ENCODE measurements around the gene SIMC1.
"Not testable (repeated sequence)": the region's sequence is repeated elsewhere in the genome, so short reads cannot be mapped to it uniquely, and the experiment has no call there.

The SIMC1 gene

DNA sequence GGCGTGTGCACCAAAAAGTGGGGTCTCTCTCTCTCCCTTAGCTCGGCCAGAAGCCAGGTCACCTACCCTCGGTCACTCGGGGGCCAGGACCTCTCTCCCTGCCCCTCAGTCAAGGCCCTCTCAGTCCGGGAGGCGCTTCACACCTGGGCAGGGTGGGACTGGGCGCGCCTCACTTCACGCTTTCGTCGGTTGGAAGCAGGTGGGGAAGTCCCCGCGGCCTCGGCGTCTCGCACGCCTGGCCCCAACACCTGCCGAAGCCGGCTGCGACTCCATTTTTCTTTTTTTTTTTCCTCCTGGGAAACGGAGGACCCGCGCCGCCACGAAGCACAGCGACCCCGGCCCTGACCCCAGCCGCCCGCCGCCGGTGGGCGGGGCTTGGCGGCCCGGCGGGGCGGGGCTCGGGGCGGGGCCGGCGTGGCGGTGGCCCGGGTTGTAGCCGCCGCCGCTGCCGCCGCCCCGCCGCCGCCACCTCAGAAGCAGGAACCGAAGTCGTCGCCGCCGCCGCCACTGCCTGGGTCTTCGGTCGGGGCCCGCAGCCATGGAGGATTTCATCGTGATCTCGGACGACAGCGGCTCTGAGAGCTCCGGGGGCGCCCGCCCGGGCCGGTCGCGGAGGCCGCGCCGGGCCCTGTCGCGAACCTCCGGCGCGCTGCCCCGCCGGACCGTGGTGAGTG, at the start of gene SIMC1:
TSS of gene SIMC1 (plus strand) at position 454 of the 674 bp plus-strand sequence. CDS start at position 539, 85 bp downstream.
- not testable (repeated sequence) for DNase-seq

DNA sequence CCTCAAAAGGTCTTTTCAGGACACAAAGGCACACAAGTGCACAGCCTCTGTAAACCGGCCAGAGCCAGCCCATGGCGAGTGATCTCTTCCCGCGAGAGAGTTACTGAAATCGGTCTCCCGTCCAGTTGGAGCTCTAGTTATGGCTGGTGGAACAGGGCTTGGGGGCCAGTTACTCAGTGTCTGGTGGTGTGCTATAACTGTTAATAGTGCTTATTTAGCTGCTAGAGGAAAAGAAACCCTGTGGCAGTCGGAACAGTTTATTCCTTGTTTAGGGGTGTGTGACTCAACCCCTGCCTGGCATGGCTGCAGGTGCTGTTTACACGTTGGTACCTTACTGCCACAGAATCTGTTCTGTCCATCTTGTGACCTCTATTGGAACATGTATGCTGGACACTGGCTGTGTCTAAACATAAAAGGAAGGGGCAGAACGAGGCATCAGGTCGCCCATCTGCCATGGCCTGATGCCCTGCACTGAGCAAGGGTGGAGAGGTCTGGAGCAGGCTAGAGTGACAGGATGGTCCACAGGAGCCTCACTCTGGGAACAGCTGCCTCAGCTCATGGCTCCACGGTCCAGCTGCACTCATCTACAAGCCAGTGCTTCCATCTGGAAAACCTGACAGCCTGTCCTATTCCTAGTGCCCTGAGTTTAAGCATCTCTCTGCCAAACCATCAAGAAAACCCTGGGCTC, 49.6 kb upstream of the SIMC1 start:
- DNase-seq, result peak in 1 of 2 experiments; percentile 25

DNA sequence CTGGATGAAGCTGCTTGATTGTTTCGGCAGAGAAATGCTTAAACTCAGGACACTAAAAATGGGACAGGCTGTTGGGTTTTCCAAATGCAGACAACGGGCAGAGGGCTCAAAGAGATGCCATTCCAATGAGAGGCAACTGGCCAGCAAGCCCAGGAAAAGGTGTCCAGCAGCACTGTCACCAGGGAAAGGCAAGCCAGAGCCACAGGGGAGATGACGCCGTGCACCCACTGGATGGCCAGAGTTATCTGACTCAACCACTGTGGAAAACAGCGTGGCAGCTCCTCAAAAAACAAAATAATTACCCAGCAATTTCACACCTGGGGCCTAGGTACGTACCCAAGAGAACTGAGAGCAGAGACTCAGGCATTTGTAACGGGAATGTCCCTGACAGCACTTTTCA, 48.4 kb upstream of the SIMC1 start:
- no peak for DNase-seq

DNA sequence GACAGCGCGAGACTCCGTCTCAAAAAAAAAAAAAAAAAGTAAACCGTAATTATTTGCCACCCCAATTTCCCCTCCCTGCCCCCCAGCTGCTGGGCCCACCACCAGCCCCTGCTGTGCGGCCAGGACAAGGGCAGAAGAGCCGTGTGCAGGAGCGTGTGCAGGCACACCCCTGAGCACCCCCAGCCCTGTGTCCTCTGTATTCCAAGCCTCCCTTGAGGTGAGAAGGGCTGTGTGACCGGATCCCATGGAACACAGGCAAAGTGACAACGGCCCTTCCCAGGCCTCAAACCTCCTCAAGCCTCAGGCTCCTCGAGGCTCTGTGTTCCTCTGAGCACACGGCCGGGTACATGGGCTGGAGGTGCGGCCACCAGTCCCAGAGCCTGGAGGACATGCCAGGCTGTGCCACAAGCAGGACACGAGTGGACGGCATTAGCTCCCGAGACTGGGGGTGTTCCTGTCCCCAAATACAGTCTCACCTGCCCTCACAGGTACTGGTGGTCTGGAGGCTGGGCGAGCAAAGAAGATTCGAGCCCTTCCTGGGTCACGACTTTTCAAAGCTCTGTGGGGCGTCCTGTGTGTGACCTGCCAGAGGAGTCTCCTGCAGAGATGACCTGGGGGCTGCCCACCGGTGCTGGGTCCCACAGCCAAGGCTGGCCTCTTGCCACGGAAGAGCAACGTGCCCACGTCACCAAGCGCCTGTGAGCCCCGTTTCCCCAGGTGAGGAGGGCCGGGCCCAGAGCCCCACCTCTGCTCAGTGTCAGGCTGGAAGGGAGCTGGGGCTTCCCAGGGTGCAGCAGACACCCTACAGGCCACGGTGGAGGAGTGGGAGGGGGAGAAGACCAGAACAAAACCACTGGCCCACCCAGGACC, 47.1 kb upstream of the SIMC1 start:
- no peak for DNase-seq

DNA sequence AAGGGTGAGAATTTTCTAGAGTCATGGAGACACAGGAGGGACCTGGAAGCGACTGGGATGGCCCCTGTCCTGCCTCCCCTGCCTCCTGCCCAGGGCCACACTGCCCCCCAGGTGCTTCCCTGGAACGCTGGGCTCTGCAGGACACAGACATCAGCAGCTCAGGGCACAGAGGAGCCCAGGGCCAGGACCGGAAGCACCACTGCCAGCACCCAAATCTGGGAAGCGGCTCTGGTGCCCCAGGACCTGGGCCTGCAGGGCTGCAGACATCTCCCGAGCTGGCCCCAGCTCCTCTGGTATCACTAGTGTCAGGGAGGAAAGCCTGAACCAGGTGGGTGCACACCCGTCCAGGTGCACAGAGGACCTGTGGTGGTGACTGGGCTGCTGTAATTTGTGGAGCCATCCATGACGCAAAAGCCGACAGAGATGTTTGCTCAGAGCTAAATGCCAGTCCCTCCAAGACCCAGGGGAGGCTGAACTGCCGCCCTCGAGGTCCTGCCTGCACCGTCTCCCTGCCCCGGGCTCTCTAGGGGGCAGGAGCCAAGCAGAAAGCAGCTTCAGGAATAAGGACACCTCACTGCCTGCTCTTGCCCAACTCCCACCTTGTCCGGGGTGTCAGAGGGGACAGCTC, 46.0 kb upstream of the SIMC1 start:
- peak; percentile 62 to 74 for DNase-seq

DNA sequence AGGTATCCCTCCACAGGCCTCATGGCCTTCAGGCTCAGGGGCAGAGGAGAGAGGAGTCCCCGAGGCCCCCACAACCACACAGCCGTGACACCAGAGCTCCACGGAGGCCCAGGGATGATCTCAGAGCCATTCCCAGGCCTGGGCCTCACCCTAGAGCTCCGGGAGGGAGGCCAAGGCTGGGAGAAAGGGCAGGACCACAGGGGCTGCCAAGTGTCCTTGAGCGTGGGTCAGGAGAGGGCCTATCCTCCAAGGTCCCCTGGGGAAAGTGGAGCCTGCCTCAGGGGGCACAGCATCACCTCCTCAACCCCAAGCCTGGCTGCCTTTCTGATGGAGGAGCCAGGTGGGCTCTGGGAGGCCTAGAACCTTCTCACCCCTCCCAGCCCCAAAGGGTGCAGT, 45.5 kb upstream of the SIMC1 start:
- DNase-seq, result not testable (repeated sequence)

DNA sequence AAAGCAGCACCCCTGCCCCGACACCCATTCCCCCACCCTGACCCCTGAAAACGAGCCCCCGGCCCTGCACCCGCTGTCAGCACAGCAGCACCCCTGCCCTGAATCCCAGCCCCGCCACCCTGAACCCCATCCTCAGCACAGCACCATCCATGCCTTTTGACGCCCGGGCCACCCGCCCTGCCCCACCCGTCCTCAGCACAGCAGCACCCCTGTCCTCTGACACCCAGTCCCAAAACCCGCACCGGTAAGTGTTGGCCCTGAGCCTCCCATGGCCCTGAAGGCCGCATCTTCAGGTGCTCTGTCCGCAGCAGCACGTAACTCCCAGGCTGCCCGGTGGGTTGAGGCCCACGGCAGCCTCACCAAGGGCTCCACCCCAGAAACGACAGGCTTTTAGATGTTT, 44.6 kb upstream of the SIMC1 start:
- not testable (repeated sequence) for DNase-seq

DNA sequence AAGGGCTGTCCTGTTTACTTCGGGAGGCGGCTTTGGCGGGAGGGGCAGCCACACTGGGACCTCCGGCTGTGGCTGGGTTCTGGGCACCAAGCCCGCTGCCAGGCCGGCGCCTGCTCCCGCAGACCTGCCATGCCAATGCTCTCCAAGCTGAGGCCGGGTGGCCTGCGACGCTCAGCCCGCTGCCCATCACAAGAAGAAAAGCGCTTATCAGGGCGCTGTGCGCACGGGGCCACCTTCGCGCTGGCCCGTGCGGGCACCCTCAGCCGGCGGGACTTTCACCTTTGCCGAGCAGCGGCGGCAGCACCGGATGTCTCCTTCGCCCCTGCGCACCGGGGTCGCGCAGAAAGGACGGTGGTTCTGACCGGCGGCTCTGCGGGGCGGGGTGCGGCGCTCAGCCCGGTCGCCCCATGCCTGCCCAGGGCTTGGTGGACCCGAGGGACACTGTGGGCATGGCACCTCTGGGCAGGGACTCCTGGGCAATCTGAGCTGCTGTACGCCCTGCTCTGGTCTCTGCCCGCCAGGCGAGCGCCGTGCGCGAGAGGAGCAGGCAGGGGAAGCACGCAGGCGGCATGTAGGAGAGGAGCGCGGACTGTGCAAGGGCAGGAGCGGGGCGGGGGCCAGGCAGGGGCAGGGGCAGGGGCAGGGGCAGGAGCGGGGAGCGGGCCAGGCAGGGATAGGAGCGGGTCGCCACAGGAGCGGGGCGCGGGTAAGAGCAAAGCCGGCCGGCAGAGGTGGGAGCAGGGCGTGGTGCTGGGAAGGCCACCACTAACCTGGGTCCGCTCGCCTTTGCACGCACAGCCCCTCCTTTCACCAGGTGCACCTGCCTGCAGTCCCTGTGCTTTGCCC, 43.8 kb upstream of the SIMC1 start:
- DNase-seq, result not testable (repeated sequence)

DNA sequence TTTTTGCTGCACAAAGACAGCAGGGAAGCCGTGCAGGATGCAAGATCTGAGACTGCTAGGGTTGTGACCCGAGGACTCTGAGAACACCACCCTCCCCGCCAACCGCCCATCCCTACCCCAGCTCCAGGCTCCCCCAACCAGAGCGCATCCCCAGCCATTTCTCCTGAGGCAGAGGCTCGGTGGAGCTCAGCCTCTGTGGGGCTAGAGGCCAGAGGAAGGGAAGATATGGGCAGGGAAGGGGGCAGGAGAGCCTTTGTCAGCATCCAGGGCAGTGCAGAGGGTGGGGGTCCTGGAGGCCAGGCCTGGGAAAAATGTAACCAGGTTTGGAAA, 43.2 kb upstream of the SIMC1 start:
- not testable (repeated sequence) for DNase-seq

DNA sequence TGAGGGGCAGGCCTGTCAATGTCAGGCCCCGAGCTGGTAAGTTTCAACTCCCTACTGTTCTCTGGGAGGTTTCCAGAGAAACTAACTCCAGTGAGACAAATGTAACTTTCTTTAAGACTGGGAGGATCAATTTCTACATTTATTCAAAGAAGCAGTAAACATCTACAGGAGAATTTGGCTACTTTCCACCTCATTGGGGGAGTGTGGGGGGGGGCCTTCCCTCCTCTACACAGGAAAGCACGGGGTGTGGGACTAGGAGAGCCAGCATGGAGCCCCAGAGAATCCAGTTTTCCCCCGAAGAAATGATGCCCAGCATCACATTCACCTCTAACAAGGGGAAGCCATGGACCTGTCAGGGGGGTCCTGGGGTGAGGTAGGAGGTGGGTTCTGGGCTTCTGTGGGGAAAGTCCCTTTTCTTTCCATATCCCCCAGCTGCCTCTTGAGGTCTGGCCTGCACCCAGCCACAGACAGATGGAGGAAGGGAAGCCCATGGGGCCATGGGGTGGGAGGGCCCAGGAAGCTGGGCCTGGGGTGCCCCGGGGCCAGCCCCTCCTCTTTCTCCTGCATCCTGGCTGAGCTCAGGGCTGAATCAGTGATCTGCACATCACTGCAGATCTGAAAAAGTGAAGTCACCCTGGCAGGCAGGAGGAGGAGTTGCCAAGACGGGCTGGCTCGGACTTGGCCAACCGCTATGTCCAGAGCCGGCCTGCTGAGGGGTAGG, 42.6 kb upstream of the SIMC1 start:
- DNase-seq, result not testable (repeated sequence)

DNA sequence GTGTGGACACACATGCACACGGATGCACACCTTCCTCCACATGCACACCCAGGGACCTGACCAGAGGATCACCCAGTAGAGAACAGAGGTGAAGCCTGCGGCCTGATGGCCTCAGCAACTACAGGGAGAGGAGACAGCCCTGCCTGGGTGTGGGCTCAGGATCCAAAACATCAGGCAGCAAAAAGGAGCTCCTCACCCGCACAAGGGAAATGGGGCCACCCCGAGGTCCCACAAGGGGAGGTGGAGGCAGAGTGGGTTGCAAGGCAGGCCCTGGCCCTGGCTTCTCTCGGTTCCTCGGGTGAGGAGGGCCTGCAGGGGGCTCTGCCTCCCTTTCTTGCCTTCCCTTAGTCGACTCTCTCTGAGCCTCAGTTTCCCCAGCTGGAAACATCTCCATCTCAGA, 41.4 kb upstream of the SIMC1 start:
- not testable (repeated sequence) for DNase-seq

DNA sequence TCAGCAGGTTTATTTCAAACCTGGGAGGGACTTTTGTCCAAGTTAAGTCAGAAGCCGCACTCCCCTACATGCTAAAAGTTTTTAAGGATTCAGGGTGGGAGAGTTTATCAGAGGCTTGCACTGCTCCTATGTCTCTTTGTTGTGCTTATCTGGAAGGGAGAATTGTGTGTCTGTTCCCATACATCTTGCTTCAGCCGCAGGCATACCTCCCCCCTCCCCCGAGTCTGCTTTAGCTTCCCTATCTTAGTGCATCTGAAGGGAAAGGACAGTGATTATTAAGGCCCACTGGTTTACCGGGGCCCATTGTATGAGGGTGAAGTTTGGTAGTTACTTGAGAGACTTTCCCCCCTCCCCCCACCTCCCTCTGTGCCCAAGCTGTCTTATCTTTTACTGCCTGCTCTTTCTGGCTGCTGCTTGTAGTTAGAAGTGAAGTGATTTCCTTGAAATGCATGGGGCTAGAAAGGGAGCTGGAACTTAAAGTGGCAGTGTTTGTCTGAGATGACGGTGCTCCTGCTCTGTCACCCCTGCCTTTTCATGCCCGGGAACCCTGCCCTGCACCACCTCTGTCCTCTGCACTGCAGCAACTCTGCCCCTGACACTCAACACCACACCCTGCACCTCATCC, 40.9 kb upstream of the SIMC1 start:
- DNase-seq, result not testable (repeated sequence)

DNA sequence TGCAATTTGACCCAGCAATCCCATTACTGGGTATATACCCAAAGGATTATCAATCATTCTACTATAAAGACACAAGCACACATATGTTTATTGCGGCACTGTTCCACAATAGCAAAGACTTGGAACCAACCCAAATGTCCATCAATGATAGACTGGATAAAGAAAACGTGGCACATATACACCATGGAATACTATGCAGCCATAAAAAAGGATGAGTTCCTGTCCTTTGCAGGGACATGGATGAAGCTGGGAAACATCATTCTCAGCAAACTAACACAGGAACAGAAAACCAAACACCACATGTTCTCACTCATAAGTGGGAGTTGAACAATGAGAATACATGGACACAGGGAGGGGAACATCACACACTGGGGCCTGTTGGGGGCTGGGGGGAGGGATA, 39.9 kb upstream of the SIMC1 start:
- DNase-seq, result not testable (repeated sequence)

DNA sequence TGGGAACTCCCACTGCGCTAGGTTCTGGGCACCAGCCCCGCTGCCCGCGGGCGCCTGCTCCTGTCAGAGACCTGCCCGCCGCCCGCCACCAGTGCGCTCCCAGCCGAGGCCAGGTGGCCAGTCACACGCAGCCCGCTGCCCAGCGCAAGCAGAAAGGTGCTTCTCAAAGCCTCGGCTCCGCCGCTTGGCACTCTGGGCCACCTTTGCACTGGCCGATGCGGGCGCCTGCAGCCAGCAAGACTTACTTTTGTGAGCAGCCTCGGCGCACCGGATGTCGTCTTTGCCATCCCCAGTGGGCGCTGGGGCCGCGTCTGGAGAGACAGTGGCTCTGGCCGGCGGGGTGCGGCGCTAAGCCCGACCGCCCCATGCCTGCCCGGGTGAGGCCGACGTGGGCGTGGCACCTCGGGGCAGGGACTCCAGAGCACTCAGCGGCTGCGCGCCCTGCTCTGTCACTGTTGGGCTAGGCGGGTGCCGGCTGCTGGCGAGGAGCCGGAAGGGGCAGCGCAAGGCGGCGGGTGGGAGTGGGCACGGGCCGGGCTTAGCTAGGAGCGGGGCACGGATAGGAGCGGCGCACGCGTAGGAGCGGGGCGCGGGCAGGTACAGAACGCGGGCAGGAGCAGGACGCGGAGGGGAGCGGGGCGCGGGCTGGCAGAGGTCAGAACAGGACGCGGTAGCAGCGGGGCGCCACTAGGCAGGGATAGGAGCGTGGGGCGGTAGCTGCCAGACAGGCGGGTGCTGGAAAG, 39.1 kb upstream of the SIMC1 start:
- peak in 1 of 2 experiments; percentile 31 for DNase-seq

DNA sequence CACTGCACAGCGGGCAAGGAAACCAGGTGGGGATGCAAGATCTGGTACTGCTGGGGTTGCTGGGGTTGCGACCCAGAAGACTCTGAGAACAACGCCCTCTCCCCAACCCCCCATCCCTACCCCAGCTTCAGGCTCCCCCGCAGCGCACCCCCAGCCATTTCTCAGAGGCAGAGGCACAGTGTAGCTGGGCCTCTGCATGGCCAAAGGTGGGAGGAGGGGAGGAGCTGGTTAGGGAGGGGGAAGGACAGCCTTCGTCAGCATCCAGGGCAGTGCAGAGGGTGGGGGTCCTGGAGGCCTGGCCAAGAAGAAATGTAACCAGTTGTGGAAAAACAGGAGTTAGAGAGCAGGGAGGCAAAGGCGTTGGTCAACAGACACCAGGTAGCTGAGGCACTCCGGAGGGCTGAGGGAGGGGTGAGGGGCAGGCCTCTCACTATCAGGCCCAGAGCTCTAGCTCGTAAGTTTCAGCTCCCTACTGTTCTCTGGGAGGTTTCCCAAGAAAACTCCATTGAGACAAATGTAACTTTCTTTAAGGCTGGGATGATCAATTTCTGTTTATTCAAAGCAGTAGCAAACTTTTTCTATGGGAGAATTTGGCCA, 38.3 kb upstream of the SIMC1 start:
- not testable (repeated sequence) for DNase-seq

DNA sequence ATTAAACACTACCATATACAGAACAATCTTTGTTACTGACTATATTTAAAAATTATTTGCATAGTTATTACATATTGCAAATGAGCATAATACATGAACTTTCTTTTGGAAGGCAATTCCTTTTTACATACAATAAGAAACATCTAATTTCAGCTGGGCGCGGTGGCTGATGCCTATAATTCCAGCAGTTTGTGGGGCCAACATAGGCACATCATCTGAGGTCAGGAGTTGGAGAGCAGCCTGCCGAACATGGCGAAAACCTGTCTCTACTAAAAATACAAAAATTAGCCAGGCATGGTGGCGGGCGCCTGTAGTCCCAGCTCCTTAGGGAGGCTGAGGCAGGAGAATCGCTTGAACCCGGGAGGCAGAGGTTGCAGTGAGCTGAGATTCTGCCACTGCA, 36.4 kb upstream of the SIMC1 start:
- no peak for DNase-seq

DNA sequence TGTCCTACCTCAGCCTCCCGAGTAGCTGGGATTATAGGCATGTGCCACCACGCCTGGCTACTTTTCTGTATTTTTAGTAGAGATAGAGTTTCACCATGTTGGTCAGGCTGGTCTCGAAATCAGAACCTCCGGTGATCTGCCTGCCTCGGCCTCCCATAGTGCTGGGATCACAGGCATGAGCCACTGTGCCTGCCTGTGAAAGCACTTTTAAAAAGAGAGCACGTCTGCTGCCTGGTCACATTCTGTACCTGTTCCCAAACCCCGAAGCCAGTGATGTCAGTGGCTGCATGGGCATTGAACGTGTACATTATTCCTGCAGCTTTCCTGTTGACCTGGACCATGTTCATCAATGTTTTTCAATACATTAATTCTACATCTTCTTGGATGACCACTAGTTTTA, 35.1 kb upstream of the SIMC1 start:
- no peak for DNase-seq

DNA sequence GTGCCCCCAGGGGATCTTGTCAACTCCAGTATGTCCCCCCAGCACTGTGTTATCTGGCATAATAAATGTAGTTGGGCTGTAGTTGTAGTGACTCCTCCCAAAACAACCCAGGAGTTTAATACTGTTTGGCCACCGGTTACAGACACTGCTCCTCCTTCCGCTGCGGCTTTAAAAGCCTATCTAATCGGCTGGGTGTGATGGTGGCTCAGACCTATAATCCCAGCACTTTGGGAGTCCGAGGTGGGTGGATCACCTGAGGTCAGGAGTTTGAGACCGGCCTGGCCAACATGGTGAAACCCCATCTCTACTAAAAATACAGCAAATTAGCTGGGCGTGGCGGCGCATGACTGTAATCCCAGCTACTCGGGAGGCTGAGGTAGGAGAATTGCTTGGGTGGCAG, 34.7 kb upstream of the SIMC1 start:
- DNase-seq, result not testable (repeated sequence)

DNA sequence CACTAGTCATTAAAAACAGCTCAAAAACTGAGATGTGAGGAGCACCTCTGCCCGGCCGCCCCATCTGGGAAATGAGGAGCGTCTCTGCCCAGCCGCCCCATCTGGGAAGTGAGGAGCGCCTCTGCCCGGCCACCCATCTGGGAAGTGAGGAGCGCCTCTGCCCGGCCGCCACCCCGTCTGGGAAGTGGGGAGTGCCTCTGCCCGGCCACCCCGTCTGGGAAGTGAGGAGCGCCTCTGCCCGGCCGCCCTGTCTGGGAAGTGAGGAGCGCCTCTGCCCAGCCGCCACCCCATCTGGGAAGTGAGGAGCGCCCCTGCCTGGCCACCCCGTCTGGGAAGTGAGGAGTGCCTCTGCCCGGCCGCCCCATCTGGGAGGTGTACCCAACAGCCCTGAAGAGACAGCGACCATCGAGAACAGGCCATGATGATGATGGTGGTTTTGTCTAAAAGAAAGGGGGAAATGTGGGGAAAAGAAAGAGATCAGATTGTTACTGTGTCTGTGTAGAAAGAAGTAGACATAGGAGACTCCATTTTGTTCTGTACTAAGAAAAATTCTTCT, 23.7 kb upstream of the SIMC1 start:
- not testable (repeated sequence) for DNase-seq

Measured in SHP77 (cell line).